H1 (cell line): ENCODE data around the gene TRPV4. TPM values are rescaled to one million over a fixed set of nuclear protein-coding genes. Genes with fewer than 3 reads are reported as not detected.

Source experiments
- CHD1 ChIP-seq: IDR thresholded peaks from 2 replicates; pipeline ENCODE4 v1.6.1; 2012; ENCODE audit warnings: low read depth, low read length, improper control_type of control experiment
- CHD2 ChIP-seq: IDR thresholded peaks from 2 replicates; pipeline ENCODE4 v1.6.1; 2012; ENCODE audit warnings: low read length, improper control_type of control experiment
- CTBP2 ChIP-seq: IDR thresholded peaks from 2 replicates; pipeline ENCODE4 v1.7.0; 2011; ENCODE audit warnings: borderline replicate concordance, mild to moderate bottlenecking, moderate library complexity, mixed read lengths, low read length; ENCODE audit not compliant: insufficient read depth, insufficient read length
- GABPA ChIP-seq: IDR thresholded peaks from 2 replicates; pipeline ENCODE4 v1.6.1; 2011; ENCODE audit warnings: mild to moderate bottlenecking, low read length, moderate library complexity, borderline replicate concordance; ENCODE audit not compliant: insufficient read depth
- NANOG ChIP-seq: IDR thresholded peaks from 2 replicates; pipeline ENCODE4 v1.6.1; 2011; ENCODE audit warnings: low read length, low read depth, mild to moderate bottlenecking, inconsistent platforms; ENCODE audit not compliant: insufficient read depth, poor library complexity, severe bottlenecking
- PHF8 ChIP-seq: fragments of 200-600 bp; sonication (generic); conservative IDR thresholded peaks from 2 replicates; pipeline ENCODE4 v1.7.1; 2012; ENCODE audit warnings: low read depth, mild to moderate bottlenecking, inconsistent platforms, low read length, moderate library complexity
- POLR2AphosphoS5 ChIP-seq: IDR thresholded peaks from 2 replicates; pipeline ENCODE4 v1.6.1; 2011; ENCODE audit warnings: low read depth, low read length
- POU5F1 ChIP-seq: IDR thresholded peaks from 2 replicates; pipeline ENCODE4 v1.6.1; 2011; ENCODE audit warnings: low read depth, mild to moderate bottlenecking, low read length, moderate library complexity
- SP4 ChIP-seq: IDR thresholded peaks from 2 replicates; pipeline ENCODE4 v1.6.1; 2012; ENCODE audit warnings: low read length, inconsistent platforms
- TAF1 ChIP-seq: IDR thresholded peaks from 2 replicates; pipeline ENCODE4 v1.6.1; 2011; ENCODE audit warnings: mild to moderate bottlenecking, low read depth, low read length
- TAF7 ChIP-seq: optimal IDR thresholded peaks from 2 replicates; pipeline ENCODE3; 2011; ENCODE audit warnings: low read depth, mild to moderate bottlenecking, inconsistent platforms, low read length, moderate library complexity, borderline replicate concordance
- polyA plus RNA-seq, 7 experiments: library from polyadenylated mRNA; depleted of rRNA in 3 of 7; stranded (reverse) in 5 of 7; unstranded in 2 of 7; fragments of >200 nt in 5 of 7; fragments of 200-250 nt in 2 of 7; gene quantifications; 1 replicate in 5 of 7; 2 replicates in 1 of 7; 4 replicates in 1 of 7; pipeline versions ENCODE4 v1.2.1 to v1.2.3, GENCODE V29; 2011 to 2013; ENCODE audit warnings: missing spikeins in 2 of 7, mixed read lengths in 2 of 7
- total RNA-seq: library from RNA; stranded (reverse); fragmentation: NEBNext Ultra II Directional; extraction: Animal tissue kit (Norgen Biotek cat#: 25700); gene quantifications from 2 replicates; pipeline ENCODE4 v1.2.1, GENCODE V29; 2021
- TF ChIP-seq, protein P1 (sequence below): fragments of 300-600 bp; sonication (generic); IDR thresholded peaks from 2 replicates; pipeline ENCODE4 v1.7.1; 2012; ENCODE audit warnings: low read length, moderate library complexity, mild to moderate bottlenecking, inconsistent platforms; ENCODE audit not compliant: insufficient replicate concordance

Gene TRPV4
- total and polyA plus RNA-seq, 2 of the 8 experiments (the other 6 are each of a cell fraction or from before 2014, with no cell fraction given) = 2.1 to 6.2 TPM

DNA sequence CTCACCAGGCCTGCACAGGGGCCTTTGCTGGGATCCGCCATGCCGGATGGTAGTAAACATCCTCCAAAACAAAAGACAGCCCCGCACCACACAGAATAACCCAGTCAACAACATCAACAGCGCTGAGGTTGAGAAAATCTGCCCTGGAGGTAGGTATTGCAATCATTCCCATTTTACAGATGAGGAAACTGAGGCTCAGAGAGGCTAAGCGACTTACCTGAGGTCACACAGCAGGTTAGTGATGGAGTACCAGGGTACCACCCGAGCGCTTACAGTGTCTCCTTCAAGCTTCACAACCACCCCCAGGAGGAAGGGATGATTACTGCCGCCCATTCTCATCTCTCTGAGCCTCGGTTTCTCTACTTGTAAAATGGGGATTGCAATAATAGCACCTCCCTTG lies 14.9 kb downstream of the TRPV4 start (continued):
- TF ChIP-seq, protein P1, sequence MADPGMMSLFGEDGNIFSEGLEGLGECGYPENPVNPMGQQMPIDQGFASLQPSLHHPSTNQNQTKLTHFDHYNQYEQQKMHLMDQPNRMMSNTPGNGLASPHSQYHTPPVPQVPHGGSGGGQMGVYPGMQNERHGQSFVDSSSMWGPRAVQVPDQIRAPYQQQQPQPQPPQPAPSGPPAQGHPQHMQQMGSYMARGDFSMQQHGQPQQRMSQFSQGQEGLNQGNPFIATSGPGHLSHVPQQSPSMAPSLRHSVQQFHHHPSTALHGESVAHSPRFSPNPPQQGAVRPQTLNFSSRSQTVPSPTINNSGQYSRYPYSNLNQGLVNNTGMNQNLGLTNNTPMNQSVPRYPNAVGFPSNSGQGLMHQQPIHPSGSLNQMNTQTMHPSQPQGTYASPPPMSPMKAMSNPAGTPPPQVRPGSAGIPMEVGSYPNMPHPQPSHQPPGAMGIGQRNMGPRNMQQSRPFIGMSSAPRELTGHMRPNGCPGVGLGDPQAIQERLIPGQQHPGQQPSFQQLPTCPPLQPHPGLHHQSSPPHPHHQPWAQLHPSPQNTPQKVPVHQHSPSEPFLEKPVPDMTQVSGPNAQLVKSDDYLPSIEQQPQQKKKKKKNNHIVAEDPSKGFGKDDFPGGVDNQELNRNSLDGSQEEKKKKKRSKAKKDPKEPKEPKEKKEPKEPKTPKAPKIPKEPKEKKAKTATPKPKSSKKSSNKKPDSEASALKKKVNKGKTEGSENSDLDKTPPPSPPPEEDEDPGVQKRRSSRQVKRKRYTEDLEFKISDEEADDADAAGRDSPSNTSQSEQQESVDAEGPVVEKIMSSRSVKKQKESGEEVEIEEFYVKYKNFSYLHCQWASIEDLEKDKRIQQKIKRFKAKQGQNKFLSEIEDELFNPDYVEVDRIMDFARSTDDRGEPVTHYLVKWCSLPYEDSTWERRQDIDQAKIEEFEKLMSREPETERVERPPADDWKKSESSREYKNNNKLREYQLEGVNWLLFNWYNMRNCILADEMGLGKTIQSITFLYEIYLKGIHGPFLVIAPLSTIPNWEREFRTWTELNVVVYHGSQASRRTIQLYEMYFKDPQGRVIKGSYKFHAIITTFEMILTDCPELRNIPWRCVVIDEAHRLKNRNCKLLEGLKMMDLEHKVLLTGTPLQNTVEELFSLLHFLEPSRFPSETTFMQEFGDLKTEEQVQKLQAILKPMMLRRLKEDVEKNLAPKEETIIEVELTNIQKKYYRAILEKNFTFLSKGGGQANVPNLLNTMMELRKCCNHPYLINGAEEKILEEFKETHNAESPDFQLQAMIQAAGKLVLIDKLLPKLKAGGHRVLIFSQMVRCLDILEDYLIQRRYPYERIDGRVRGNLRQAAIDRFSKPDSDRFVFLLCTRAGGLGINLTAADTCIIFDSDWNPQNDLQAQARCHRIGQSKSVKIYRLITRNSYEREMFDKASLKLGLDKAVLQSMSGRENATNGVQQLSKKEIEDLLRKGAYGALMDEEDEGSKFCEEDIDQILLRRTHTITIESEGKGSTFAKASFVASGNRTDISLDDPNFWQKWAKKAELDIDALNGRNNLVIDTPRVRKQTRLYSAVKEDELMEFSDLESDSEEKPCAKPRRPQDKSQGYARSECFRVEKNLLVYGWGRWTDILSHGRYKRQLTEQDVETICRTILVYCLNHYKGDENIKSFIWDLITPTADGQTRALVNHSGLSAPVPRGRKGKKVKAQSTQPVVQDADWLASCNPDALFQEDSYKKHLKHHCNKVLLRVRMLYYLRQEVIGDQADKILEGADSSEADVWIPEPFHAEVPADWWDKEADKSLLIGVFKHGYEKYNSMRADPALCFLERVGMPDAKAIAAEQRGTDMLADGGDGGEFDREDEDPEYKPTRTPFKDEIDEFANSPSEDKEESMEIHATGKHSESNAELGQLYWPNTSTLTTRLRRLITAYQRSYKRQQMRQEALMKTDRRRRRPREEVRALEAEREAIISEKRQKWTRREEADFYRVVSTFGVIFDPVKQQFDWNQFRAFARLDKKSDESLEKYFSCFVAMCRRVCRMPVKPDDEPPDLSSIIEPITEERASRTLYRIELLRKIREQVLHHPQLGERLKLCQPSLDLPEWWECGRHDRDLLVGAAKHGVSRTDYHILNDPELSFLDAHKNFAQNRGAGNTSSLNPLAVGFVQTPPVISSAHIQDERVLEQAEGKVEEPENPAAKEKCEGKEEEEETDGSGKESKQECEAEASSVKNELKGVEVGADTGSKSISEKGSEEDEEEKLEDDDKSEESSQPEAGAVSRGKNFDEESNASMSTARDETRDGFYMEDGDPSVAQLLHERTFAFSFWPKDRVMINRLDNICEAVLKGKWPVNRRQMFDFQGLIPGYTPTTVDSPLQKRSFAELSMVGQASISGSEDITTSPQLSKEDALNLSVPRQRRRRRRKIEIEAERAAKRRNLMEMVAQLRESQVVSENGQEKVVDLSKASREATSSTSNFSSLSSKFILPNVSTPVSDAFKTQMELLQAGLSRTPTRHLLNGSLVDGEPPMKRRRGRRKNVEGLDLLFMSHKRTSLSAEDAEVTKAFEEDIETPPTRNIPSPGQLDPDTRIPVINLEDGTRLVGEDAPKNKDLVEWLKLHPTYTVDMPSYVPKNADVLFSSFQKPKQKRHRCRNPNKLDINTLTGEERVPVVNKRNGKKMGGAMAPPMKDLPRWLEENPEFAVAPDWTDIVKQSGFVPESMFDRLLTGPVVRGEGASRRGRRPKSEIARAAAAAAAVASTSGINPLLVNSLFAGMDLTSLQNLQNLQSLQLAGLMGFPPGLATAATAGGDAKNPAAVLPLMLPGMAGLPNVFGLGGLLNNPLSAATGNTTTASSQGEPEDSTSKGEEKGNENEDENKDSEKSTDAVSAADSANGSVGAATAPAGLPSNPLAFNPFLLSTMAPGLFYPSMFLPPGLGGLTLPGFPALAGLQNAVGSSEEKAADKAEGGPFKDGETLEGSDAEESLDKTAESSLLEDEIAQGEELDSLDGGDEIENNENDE = no peak
- TF ChIP-seq POU5F1 = no peak
- TF ChIP-seq NANOG = no peak
- TF ChIP-seq SP4 = no peak
- no peak for TF ChIP-seq GABPA
- TF ChIP-seq CHD2 = no peak
- no peak for TF ChIP-seq TAF1
- no peak for TF ChIP-seq PHF8
- no peak for TF ChIP-seq CTBP2
- no peak for TF ChIP-seq TAF7
- TF ChIP-seq POLR2AphosphoS5 = no peak
- TF ChIP-seq CHD1 = no peak
